ENCODE results near the gene ANKRD23.
"Not testable (repeated sequence)": the region's sequence is repeated elsewhere in the genome, so short reads cannot be mapped to it uniquely, and the experiment has no call there.

The ANKRD23 gene

DNA sequence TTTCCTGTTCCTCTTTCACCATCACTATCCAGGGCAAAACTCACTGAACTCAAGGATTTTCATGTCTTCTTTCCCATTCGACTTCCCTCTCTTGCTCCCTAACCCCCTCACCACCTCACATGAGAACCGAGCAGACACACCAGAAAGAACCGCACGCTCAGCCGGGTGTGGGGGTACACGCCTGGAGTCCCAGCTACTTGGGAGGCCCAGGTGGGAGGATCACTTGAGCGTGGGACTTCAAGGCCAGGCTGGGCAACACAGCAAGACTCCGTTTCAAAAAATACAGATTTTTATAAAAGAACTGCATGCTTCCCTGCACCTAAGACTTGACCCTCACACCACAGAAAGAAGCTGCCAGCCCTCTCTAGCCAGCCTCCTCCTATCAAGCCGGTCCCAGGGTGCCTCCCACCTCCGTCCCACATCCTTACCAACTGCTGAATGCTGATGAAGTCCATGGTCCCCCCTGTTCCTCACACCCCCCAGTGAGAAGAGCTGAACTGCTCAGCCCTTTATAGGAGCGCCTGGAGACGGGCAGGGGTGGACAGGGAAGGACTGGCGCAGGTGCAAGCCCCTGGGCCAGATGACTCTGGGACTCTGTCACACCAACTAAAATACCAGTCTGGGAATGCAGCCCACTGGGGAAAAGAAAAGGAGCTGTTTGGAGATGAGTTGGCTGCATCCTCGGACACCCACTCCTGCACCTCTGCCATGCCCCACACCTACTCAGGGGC lies at the start of gene ANKRD23:
ANKRD23 (minus strand) TSS at position 484 of the 731 bp plus-strand sequence; CDS start at position 455, 29 bp downstream.
- no peak for DNase-seq (ENCODE audit: low read depth)

DNA sequence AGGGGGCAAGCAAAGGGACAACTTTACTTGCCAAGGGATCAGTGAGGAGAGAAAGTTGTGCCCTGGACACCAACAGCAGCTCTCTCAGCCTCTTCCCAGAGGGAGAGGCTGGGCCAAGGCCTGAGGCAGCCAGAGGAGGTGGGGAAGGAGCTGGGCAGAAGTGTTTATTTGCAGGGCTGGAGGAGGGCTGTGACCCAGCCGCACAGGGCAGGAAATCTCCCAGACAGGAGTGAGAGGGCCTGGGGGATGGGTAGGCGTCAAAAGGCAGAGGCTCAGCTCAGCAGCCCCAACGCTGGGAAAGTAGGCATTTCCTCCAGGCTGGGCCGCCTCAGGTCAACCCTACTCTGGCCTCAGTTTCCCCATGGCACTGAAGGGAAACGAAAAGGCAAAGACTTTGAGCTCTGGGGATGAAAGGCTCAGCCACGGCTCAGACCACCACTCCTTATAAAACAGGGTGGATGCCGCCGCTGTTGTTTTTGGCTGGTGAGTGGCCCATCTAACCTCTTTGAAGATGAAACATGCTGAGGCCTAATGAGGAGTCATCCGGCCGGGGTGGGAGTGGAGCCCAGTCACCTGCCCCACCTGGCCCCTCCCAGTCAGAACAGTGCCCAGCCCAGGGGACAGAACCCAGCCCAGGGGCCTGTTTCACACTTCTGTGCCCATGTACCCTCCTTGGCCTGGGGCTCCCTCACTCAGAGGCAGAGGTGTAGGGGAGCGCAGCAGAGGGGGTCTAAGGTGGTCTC lies 47.9 kb upstream of the ANKRD23 start:
- DNase-seq (ENCODE audit: low read depth): no peak

DNA sequence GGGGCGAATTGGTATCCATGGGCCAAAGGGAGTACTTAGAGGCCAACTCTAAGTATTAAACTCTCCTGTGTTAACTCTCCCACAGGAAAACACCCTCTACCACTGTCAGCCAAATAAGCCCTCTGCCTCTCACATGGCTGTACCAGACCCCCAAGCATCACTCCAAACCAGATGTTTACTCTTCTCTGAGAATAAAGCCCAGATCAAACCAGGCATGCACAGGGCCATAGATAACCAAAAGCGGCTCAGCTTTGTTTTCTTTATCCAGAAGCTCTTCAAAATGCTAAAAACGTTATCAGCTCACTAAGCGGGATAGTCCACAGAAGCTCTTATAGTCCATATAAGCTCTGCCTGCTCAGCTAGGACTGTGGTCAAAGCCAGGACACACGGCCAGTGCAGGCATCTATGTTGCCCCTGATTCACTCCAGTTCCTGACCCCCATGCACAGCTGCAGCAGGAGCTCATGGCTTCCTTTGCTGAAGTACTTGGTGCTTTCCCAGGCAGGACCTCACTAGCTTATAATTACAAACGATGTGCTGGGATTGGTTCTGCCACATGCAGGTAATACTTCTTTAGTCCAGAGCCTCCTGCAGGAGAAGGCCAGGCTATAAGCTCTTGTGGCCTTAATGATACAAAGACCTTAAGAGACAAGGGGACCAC lies 47.0 kb upstream of the ANKRD23 start:
- no peak for DNase-seq (ENCODE audit: low read depth)

DNA sequence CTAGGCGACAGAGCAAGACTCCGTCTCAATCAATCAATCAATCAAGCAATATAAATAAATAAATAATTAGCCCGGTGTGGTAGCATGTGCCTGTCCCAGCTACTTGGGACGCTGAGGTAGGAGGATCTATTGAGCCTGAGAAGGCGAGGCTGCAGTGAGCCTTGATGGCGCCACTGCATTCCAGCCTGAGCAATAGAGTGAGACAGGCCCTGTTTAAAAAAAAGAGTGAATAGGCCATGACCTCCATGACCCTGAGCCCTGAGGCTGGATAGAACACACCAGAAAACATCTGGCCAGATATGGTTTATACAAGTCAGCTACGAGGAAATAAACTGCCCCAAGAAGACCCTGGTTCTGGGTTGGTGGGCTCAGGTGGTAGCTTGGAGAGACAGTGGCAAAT lies 46.4 kb upstream of the ANKRD23 start:
- DNase-seq (ENCODE audit: low read depth): no peak

DNA sequence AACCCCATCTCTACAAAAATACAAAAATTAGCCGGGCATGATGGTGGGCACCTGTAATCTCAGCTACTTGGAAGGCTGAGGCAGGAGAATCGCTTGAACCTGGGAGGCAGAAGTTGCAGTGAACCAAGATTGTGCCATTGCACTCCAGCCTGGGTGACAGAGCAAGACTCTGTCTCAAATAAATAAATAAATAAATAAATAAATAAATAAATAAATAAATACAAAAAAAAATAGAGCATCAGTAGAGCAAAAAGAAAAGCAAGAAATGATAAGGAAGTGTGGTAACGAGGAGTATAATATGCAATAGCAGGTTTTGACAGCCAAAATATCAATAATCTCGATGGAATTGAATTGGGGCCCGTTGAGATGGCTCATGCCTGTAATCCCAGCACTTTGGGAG lies 45.7 kb upstream of the ANKRD23 start:
- not testable (repeated sequence) for DNase-seq (ENCODE audit: low read depth)

DNA sequence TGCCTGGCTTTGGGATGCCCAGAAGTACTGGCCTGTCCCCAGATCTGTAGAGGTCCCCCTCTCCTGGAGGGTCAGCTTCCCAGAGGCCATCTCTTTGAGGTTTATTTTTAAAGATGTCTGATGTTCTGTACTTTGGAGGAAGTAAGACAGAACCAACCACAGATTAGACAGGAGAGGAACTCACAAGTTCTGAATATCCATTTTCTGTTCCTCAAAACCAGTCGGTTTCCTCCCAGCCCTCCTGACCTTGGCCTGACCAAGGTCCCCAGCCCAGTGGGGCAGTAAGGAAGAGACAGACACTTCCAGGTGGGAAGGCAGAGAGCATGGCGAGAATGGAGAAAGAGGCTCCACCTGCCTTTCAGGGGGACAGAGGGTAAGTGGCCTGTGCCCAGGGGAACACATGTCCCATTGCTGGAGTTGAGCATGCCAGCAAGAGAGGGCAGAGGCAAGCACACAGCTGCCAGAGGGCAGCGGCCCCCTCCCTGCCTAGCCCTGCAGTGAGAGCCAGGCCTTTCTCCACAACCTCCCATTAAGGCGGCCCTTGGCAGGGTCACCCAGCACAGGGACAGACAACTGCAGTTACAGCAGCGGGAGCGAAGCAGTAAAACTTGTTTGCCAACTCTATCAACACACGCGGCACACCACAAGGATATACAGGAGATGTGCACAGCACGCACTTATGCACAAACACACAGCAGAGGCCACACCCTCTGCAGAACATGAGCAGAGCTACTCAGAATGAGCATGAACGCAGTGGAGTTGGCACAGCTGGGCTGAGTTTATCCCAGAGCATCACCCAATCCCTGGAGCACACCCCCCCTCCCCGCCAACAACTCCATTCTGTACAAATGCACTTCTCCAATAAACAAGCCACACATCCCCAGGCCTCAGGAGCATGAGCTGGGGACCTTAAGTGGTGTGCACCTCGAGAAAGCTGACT lies 44.5 kb upstream of the ANKRD23 start:
- no peak for DNase-seq (ENCODE audit: low read depth)

DNA sequence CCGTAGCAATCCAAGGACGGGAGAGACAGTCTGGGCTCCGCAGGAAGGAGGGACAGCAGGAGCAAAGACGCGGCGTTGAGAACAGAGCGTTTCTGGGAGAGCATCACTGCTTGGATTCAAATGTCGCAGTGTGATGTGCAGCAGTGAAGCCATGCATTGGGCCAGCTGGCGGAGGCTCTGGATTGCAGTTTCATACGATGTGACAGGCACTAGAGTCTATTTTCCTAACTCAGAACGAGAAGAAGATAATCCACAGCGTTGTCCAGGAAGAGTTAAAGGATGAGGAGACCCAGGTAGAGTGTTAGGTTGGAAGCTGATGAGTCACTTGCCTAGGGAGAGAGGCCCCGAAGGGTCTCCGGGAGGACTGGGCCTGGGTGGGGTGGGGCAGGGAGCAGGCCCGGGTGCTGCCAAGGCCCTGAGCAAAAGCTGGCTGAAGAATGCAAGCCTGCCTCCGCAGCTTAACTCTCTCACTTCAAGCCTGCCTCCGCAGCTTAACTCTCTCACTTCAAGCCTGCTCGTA lies 43.7 kb upstream of the ANKRD23 start:
- no peak for DNase-seq (ENCODE audit: low read depth)

DNA sequence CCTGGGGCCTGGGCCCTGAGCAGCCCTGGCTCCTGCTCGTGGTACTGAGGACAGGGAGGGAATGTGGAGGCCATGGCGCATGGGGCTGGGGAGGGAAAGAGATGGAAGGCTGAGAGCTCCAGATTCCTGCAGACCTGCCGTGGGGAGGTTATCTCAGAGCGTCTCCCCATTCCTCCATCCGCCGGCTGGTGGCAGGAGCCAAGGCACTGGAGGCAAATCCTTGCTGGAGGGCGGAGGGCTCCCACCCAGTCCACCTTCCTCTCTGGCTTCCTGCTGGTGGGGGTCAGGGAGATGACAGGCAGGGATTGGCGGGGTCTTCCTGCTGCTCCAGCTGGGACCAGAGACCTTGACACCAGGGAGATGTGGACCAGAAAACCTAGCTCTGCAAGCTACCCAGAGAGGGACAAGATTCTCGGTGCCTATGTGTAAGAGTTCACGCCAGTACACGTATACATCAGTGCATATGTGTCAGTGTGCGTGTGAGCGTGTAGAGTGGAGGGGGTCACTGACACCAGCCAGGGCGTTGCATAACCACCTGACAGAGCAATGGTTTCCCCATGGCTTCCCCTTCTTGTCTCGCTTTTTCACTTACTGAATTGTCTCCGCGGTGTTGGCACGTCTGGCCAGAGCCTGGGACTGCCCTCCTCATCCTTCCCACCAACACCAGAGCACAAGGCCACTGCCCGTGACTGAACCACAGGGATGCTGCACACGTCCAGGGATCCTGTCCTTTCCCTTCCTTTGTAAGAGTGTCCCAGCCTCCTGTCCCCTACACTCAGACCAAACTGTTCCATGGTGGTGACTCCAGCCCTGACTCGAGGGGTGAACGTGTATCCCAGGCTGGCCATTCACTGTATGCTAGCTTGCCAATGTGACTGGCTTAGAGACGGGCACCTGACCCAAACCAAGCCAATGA lies 41.9 kb upstream of the ANKRD23 start:
- DNase-seq (ENCODE audit: low read depth): no peak

DNA sequence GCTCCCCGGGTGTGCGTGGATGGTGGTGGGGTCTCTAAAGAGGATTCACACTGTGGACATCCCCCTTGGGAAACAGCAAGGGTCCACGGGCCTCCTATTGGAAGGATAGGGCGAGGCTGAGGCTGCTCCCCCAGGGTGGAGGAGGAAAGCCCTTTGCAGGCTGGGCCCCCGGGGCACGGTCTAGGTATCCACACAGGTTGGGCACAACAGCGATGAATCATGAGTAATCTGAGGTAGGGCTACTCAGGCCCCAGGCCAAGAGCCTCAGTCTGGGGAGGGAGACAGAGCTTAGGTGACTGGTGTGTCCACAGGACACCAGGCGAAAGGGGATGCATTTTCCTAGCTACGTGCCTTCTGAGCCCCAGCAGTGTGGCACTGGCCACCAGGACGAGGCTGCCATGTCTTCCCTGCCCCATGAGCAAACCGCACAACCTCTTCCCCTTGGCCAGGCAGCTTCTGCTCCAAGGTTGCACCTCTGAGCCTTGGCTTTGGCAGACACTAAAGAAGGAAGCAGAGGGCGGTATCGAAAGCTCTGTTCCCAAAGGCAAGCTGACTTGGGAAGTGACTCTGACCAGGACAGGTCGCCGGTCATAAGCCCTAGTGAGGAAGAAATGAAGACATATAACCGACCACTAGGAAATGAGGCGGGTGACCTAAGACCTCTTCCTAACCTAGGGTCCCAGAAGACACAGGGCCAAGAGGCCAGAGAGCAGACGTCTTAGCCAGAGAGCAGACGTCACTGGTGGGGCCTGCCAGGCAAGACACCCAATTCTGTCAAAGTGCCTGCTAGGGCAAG lies 40.7 kb upstream of the ANKRD23 start:
- DNase-seq (ENCODE audit: low read depth): no peak

DNA sequence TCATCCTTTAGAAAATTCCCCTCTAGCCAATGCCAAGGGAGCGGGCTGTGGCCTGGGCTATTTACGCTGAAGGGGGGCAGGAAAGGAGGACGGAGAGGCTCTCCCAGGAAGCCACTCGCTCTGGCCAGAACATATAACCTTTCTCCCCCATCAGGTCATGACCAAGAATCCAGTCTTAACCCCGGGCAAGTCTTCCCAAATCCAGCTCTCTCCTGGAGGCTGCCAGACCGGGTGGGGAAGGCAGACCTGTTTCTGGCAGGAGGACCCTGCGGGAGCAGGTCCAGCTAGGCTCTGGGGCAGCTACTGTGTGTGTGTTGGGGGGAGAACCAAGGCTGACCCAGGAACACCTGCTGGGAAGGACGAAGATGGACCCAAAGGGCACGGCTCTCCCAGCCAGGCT lies 39.5 kb upstream of the ANKRD23 start:
- no peak for DNase-seq (ENCODE audit: low read depth)

DNA sequence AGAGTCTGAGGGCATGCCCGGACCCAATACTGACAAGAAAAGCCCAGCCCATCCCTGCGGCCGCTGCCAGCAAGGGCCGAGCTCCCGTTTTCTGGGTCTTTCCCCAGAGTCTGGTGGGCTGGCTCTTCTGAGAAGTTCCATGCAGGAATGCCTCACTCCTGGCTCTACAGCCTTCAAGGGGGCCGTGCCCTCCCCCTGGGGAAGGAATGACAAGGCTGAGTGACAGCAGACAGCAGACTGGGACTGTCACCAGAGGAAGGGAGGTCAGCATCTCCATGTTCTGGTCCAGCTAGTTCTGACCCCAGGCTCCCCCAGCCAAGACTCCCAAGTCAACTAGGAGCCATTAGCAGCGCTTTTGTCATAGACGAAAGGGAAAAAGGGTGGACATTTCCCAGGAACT lies 39.1 kb upstream of the ANKRD23 start:
- DNase-seq (ENCODE audit: low read depth): no peak

DNA sequence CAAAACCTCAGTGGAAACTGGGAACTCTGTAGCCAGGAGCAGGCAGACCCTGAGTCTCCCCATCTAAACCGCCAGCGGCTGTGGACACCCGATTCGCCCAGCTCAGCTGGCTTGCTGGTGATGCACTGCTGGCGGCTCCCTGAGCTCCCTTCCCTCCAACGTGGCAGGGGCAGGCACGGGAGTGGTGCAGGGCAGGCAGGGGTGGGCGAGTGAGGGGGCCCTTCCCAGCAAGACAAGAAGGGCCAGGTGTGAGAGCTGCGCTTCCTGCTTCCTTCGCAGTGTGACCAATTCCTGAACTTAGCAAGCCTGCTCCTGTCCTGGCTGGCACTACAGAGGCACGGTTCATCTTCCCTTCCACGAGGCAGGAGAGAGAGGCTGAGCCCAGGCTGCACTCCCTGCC lies 38.4 kb upstream of the ANKRD23 start:
- no peak for DNase-seq (ENCODE audit: low read depth)

DNA sequence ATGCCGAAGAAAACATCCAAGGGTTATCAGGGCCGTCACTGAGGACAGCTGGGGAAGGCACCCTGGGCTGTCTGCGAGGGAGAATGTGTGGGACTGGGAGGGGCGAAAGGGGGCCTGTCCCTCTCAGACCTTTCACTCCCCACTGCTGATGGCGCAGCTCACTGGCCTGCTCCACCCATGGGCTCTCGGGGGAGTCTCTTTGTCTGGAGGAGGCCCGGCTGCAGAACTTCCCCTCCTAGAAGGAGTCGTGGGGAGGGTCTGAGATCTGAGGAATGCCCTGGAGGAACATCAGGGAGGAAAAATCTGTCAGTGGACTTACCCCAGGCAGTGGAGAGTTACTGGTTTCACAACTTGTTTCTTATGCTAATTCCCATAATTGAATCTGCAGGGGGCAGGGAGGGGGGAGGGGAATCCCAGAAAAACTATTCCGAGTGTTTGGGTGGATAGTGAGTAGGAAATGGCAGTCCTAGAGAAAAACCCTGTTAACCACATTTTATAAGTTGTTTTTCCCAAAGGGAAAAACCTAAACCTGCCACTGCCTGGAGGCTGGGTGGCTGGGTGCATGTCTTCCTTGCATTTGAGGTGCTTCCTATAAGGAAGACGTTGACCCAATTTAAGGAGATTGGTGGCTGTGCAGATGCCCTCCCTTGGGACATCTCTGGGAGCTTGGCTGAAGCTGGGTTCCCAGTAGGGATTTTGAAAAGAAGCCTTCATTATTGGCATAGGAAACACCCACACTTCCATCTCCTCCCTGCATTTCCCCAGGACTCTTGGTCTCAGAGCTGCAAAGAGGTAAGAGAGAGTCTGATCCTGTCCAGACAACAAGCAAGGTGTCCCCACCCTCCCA lies 37.8 kb upstream of the ANKRD23 start:
- no peak for DNase-seq (ENCODE audit: low read depth)

DNA sequence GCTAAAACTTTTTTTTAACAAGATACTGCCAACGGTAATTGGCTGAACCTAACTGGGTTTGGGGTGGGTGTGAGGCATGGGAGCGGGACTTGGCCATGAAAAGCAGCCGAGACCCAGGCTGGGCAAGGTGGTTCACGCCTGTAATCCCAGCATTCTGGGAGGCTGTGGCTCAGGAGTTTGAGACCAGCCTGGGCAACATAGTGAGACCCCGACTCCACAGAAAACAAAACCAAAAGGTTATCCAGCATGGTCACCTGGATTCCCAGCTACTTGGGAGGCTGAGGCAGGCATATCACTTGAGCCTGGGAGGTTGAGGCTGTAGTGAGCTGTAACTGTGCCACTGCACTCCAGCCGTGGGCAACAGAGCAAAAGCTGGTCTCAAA lies 37.1 kb upstream of the ANKRD23 start:
- DNase-seq (ENCODE audit: low read depth): no peak

DNA sequence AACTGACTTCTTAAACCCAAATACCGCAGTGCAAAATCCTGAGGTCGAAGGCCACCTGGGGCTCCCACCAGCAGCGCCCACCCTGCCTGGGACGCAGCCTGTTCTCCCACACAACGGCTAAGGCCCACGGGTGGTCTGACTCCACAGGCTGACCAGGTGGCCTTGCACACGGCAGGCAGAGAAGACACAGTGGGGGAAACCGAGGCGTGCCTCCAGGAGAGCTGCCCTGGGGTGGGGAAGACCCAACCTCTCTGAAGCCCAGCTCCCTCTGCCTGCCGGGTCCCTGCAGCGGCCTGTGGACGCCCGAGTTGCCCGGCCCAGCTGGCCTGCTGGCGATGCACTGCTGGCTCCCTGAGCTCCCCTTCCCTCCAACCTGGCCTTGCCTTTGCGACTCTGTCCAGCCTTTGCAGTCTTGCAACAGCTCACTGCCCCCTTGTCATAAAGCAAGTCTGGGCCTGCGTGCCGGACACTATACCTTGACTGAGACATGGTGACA lies 35.8 kb upstream of the ANKRD23 start:
- DNase-seq (ENCODE audit: low read depth): no peak

DNA sequence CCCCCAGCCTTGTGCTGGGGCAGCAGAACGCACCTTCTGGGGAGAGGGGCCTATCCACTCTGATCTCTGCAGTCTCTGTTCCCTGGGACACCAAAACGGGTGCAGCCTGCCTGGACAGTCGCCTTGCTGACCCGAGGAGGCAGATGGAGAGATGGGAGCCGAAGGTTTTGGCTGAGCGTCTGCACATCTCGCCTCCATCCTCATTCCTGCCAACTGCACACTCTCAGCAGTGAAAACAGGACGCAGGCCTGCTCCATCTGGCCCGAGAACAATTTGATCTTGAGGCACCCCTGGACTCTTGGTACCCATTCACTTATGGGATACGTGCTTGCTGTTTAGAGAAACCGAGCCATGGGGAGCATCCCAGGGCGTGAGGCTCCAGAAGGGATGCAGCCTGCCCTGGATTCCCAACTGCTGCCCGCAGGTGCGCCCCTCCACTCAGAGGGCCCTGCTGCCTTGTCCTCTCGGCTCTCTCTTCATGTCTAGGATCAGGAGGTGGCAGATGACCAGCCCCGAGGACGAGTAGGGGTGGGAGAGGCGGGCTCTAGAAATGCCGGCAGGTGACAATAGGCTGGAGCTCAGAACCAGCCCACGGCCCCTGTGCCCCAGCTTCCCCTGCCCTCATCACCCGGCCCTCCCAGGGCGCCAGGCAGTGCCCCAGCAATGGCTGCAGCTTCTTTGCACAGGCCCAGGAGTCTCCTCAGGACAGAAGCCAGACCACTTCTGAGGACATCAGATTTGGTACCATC lies 35.1 kb upstream of the ANKRD23 start:
- DNase-seq (ENCODE audit: low read depth): no peak

DNA sequence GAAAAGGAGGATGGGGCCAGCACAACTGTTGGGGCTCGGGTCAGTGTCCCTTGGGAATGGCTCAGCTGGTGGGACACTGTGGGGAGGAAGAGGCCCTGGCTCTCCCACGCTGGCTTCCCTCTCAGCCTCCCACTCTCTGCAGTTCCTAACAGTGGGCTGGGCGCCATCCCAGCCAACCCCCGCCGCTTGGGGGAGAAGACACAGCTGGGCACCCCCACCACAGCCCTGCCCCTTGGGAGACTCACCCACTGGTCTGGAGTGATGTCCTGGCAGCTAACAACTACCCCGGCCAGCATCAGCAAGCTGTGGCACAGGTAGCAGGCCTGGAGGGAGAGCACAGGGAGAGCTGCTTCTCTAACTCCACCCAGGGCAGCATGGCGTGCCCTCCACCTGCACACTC lies 34.4 kb upstream of the ANKRD23 start:
- DNase-seq (ENCODE audit: low read depth): no peak

DNA sequence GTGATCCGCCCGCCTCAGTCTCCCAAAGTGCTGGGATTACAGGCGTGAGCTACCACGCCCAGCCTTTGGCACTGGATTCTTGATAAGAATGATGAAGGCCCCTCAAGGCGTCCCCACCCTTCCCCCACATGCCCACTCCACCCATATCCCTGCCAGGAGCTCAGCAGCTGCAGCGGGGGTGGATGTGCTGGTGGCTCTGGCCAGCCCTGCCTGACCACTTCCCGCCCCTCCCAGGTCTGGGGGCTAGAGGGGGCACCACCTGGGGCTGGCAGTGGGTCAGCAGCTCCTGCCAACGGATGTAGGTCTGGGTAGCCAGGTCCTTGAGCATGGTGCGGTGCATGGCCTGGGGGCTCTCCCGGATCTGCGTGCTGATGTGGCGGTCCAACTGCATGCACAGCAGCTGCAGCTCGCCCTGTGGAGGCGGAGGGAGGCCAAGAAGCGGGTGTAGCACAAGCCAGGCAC lies 33.8 kb upstream of the ANKRD23 start:
- no peak for DNase-seq (ENCODE audit: low read depth)

Measured in CMK (cell line).